ENCODE data around the gene NKAIN2. TPM values are rescaled to one million over a fixed set of nuclear protein-coding genes. Genes with fewer than 3 reads are reported as not detected.
"Not testable (repeated sequence)": the region's sequence is repeated elsewhere in the genome, so short reads cannot be mapped to it uniquely, and the experiment has no call there.

NKAIN2 gene
- total and polyA plus RNA-seq, 7 donors = under 0.01 to 4.4 (median 0.75) TPM; not detected in 1

GRCh38 chr6:124694139-124694705 lies 890.6 kb downstream of the NKAIN2 start:
- TF ChIP-seq POLR2AphosphoS5 (IDR thresholded peaks at IDR 0.05) = no peak
- no peak for TF ChIP-seq CTCF (IDR thresholded peaks at IDR 0.05)
- TF ChIP-seq EP300 (IDR thresholded peaks at IDR 0.05) = no peak
- TF ChIP-seq POLR2A (IDR thresholded peaks at IDR 0.05) = no peak
- 76 to 86% methylated on average over 4 of the region's 4 CpGs for WGBS, 2 donors
- intact Hi-C loops (cut with DNase I) = no loop called here
- DNase-seq = no peak
- H3K4me1 ChIP-seq = no peaks in the 10 kb centered on the region
- H3K36me3 ChIP-seq = no peaks in the 10 kb centered on the region
- no peak overlapping the region for H3K27ac ChIP-seq
- H3K4me3 ChIP-seq = no peak overlapping the region
- H3K27me3 ChIP-seq = no peaks in the 10 kb centered on the region
- H3K9me3 ChIP-seq = no peaks in the 10 kb centered on the region

- no peak overlapping the region for H3K27ac ChIP-seq
- no peaks in the 10 kb centered on the region for H3K4me1 ChIP-seq
- H3K4me3 ChIP-seq = no peak overlapping the region
- no peaks in the 10 kb centered on the region for H3K36me3 ChIP-seq
- H3K27me3 ChIP-seq = no peaks in the 10 kb centered on the region
- H3K9me3 ChIP-seq = no peaks in the 10 kb centered on the region
- 88 to 90% methylated on average over 2 of the region's 2 CpGs for WGBS, 2 donors
- intact Hi-C loops (cut with DNase I) = no loop called here
- no peak for DNase-seq
- no peak for TF ChIP-seq EP300 (IDR thresholded peaks at IDR 0.05)
Observed at GRCh38 chr6:124699038-124699437, 895.4 kb downstream of the NKAIN2 start.

DNA sequence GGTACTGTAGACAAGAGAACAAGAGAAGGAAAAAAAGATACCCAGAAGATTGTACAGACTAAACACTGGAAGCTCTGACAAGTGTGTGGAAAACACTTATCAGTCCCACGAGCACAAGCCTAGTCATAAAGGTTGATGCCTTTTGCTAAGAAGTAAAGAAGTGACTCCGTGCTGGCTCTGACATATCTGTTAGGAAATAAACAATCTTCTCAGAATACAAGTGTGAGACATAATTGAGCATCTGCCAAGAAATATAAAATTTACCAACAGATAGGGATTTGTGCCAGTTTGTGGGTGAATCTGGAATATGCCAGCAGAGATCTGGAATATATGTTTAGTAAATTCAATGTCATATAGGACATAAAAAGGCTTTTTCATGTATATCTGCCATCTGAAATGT lies 899.9 kb downstream of the NKAIN2 start:
- no peak overlapping the region for H3K4me3 ChIP-seq
- intact Hi-C loops (cut with DNase I) = no loop called here

DNA sequence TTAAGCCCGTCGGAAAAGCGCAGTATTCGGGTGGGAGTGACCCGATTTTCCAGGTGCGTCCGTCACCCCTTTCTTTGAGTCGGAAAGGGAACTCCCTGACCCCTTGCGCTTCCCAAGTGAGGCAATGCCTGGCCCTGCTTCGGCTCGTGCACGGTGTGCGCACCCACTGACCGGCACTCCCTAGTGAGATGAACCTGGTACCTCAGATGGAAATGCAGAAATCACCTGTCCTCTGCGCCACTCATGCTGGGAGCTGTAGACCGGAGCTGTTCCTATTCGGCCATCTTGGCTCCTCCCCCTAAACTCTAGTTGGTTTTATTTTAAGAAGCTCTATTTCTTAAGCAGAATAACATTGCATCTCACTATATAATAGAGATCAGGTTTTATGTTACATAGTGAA lies 908.9 kb downstream of the NKAIN2 start:
- not testable (repeated sequence) for H3K27ac ChIP-seq, DNase-seq, H3K4me3 ChIP-seq, H3K36me3 ChIP-seq, H3K9me3 ChIP-seq, H3K4me1 ChIP-seq, H3K27me3 ChIP-seq
- WGBS, 2 donors = 92 to 95% methylated on average over 13 to 17 of the region's 17 CpGs
- intact Hi-C loops (cut with DNase I) = loop anchor here (5.0 kb wide), 1 partner anchor 365 kb away; no protein-coding TSS in a partner anchor

More for the DNA sequence above, 899.9 kb downstream of the NKAIN2 start:
- no peak overlapping the region for H3K27ac ChIP-seq
- no peaks in the 10 kb centered on the region for H3K36me3 ChIP-seq
- no peaks in the 10 kb centered on the region for H3K9me3 ChIP-seq
- H3K27me3 ChIP-seq = no peaks in the 10 kb centered on the region
- no peak for DNase-seq
- no peaks in the 10 kb centered on the region for H3K4me1 ChIP-seq
- TF ChIP-seq EP300 (IDR thresholded peaks at IDR 0.05) = no peak
- no peak for TF ChIP-seq CTCF (IDR thresholded peaks at IDR 0.05)
- TF ChIP-seq POLR2A (IDR thresholded peaks at IDR 0.05) = no peak
- TF ChIP-seq POLR2AphosphoS5 (IDR thresholded peaks at IDR 0.05) = no peak
- WGBS, 2 donors = 70 to 77% methylated on average over 2 of the region's 2 CpGs

DNA sequence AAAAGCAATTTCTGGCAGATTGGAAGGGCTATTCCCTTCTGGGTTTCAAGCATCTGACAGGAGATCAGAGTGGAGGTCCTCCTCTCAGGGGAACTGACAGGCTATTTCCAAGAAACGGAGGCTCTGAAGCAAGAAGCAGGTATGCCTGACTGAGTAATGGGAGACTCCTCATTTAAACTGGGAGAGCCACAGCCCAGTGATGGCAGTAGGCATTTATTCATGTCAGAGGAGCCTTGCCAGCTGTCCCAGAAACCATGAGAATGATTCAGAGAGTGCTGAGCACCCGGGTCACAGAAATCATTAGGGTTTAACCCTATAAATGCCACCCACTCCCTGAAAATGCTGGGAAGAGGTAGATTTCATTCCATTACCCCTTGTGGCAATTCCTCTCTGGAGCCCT lies 911.1 kb downstream of the NKAIN2 start:
- Histone ChIP-seq H3K4me1 (no peaks in the 10 kb centered on the region), H3K27me3 (no peaks in the 10 kb centered on the region), H3K4me3 (no peak overlapping the region), H3K9me3 (no peaks in the 10 kb centered on the region), H3K27ac (no peak overlapping the region), H3K36me3 (no peaks in the 10 kb centered on the region)
- TF ChIP-seq EP300 (IDR thresholded peaks at IDR 0.05) (no peak), POLR2A (IDR thresholded peaks at IDR 0.05) (no peak), POLR2AphosphoS5 (IDR thresholded peaks at IDR 0.05) (no peak), CTCF (IDR thresholded peaks at IDR 0.05) (no peak)
- 39 to 60% methylated on average over 2 of the region's 2 CpGs for WGBS, 2 donors
- DNase-seq = no peak
- intact Hi-C loops (cut with DNase I) = loop anchor here (5.0 kb wide), 1 partner anchor 367 kb away; no protein-coding TSS in a partner anchor

- Histone ChIP-seq H3K27me3 (no peaks in the 10 kb centered on the region), H3K4me3 (no peak overlapping the region), H3K9me3 (no peaks in the 10 kb centered on the region), H3K27ac (no peak overlapping the region), H3K4me1 (peaks cover 0 to 7% (median 0%) of the 10 kb centered on the region in 4 donors), H3K36me3 (no peaks in the 10 kb centered on the region)
- no peak for TF ChIP-seq POLR2A (IDR thresholded peaks at IDR 0.05)
- TF ChIP-seq CTCF (IDR thresholded peaks at IDR 0.05) = no peak
- TF ChIP-seq POLR2AphosphoS5 (IDR thresholded peaks at IDR 0.05) = no peak
- no peak for TF ChIP-seq EP300 (IDR thresholded peaks at IDR 0.05)
- intact Hi-C loops (cut with DNase I) = no loop called here
- no peak for DNase-seq
Observed at GRCh38 chr6:124719913-124720312, 916.2 kb downstream of the NKAIN2 start.

All from sigmoid colon (tissue), 7 donors.